ENCODE results near the gene SF1. TPM values are rescaled to one million over a fixed set of nuclear protein-coding genes. Genes with fewer than 3 reads are reported as not detected.
A peak's percentile ranks its signal among the peaks of the same experiment; 100 is the strongest.

The SF1 gene
- total RNA-seq, 1 donor from 2014 or later, result 120 TPM

GRCh38 chr11:64759722-64760719 lies 18.3 kb downstream of the SF1 start, which contains the start of gene PYGM:
PYGM (minus strand) TSS chr11:64759974; CDS start chr11:64759898, 76 bp downstream.
- peak; percentile 94 for DNase-seq (ENCODE audit: low spot score)

DNA sequence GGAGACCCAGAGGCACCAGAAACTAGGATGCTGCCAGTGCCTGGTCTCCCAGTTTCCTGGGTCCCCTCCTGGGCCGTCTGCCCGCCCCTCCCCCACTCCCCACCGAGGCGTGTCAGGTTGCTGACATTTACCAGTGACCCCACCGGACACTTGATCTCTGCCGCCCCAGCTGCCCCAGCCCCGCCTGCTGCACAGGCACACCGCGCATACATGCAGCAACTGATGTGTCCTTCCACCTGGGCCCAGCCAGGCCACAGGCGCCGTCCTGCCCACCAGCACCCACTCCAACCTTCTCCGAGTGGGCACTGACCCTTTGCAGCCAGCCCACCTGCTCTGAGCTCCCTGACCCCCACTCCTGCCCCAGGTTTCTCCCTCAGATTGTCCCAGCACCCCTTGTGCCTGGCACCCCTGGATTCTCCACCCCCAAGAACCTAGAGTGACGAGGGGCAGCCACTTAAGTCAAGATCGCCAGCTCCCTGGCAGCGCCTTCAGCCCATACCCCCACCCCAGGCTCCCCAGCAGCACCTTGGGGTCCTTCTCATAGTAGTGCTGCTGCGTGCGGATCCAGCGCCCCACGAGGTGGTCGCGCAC lies 19.1 kb downstream of the SF1 start:
- DNase-seq (ENCODE audit: low spot score), result no peak

GRCh38 chr11:64758330-64759079 lies 19.8 kb downstream of the SF1 start:
- DNase-seq (ENCODE audit: low spot score), result no peak

DNA sequence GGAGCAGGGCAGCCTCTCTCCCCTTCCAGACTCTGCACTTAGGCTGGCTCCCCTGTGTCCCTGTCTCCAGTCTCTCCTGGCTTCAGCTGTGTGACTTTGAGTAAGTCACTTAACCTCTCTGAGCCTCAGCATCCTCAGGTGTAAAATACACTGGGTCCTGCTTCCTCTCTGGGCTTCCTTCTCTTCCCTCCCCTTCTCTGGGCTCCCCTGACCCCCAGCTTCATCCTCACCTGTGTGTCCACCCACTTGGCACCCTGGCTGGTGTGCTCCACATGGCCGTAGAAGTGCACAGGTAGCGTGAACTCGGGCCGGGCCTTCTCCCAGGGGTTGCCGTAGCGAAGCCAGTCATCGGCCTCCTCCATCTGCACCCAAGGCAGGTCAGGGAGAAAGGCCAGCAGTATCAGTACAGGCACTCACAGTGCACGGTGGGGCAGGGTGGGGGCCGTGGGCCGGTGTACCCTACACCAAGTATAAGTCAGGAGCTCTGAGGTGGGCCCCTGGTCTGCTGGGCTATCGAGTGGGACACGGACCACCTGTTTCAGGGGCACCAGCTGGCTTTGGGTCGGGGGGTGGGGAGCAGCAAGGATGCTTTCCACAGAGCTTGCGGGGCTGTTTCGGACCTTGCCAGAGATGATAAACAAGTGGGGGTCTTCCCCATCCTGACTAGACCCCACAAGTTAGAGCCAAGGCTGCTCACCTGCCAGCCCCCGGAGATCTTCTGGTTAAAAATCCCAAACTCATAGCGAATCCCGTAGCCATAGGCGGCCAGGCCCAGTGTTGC lies 20.6 kb downstream of the SF1 start:
- DNase-seq (ENCODE audit: low spot score), result no peak

DNA sequence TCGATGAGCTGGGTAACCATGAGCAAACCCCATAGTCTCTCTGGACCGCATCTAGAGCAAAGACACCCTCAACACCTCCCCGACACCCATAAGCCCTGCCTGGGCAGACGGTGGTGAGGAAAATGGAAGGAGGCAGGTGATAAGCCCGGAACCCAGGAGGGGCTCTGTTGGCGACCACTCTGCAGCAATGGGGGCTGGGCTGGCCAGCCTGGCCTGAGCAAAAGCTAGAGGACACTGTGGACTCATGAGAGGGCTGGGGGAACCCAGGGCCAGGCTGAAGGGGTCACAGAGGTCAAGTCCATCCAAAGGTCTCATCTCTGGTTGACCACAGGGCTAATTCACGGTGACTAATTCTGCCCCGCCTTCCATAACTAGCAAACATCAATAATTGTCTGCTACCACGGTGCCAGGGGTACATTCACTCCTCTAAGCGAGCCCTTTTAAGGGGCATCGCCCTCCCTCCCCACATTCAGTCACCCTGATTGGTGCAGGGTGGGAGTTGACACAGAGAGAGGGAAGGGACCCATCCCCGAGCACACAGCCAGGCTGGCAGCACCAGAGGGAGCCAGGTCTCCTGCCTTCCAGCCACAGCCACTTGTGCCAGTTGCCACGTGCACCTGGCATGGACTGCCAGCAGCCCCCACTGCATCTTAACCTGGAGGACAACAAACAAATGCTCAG lies 22.5 kb downstream of the SF1 start:
- DNase-seq (ENCODE audit: low spot score), result no peak

GRCh38 chr11:64754919-64755662 lies 23.3 kb downstream of the SF1 start:
- DNase-seq (ENCODE audit: low spot score), result no peak

DNA sequence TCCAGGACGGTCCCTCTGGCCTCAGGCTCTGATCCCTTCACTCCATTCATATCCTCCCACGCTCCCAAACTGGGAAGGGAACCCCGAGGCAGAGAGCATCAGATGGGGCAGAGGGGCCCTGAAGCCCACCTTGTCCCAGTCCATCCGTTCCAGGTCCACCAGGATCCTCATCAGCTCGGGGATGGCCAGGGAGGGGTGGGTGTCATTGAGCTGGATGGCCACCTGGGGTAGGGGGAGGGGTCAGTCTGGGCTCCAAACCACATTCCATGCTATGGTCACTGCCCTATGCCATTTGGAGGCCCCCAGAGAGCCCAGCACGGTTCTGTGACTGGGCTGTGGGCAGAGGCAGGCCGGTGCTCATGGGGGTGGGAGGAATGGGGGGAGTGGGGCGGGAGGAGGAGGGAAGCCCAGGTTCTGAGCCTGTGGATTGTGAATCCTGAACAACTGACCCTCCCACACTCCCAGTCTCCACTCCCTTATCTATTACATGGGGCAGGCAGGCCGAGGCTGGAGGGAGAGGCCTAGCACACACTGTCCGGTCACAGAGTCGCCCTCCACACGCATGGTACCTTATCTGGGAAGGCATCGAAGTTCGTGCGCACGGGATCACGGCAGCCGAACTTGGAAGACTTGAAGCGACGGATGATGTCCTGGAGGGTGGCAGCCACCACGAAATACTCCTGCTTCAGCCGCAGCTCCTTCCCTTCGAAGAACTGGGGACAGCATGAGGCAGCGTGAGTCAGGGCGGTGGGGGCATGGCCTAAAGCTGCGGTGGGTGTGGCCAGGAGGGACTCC lies 24.0 kb downstream of the SF1 start:
- DNase-seq (ENCODE audit: low spot score), result no peak

DNA sequence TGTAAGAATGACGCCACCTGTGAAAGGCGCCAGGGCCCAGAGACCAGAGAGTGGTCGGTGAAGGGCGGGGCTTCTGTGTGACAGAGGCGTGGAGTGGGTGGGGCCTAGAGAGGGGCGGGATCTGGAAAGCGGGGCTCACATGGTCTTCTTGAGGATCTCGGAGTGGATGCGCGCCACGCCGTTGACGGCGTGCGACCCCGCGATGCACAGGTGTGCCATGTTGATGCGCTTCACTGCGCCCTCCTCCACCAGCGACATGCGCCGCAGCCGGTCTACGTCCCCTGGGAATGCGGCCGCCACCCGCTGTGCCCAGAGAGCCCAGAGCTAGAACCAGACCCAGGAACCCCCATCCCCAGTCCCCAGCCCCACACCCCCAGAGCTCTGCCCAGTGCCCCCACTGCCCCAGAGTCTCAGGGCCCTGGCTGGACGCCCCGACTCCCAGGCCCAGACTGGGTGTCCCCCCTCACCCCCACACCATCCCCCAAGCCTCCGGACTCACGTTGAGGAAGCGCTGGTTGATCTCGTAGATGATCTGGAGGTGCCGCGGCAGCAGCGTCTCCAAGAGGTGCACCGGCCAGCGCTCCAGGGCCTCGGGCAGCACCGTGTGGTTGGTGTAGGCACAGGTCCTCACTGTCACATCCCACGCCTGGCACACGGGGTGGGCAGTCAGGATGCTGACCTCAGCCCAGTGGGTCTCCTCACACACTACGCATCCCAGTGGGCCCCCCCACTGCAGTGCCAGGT lies 24.8 kb downstream of the SF1 start:
- DNase-seq (ENCODE audit: low spot score), result no peak

DNA sequence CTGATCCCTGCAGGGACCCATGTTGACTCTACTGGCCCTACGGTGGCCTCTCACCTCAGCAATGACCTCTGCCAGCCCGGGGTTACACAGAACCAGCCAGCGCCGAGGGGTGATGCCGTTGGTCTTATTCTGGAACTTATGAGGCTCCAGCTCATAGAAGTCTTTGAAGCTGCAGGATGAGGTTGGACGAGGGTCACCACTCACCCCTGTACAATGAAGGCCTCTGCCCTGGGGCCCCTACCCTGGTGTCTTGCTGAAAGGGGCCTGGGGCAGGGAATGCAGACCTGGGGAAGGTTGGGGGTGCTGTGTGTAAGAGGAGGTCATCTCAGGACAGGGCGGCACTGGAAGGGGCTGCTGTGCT lies 25.3 kb downstream of the SF1 start:
- no peak for DNase-seq (ENCODE audit: low spot score)

- no peak for DNase-seq (ENCODE audit: low spot score)
These were observed 26.0 kb downstream of the SF1 start for GRCh38 chr11:64752175-64752970.

GRCh38 chr11:64751580-64751979 lies 26.8 kb downstream of the SF1 start:
- DNase-seq (ENCODE audit: low spot score), result no peak

- DNase-seq (ENCODE audit: low spot score), result no peak
These were observed 27.2 kb downstream of the SF1 start for GRCh38 chr11:64751136-64751535.

DNA sequence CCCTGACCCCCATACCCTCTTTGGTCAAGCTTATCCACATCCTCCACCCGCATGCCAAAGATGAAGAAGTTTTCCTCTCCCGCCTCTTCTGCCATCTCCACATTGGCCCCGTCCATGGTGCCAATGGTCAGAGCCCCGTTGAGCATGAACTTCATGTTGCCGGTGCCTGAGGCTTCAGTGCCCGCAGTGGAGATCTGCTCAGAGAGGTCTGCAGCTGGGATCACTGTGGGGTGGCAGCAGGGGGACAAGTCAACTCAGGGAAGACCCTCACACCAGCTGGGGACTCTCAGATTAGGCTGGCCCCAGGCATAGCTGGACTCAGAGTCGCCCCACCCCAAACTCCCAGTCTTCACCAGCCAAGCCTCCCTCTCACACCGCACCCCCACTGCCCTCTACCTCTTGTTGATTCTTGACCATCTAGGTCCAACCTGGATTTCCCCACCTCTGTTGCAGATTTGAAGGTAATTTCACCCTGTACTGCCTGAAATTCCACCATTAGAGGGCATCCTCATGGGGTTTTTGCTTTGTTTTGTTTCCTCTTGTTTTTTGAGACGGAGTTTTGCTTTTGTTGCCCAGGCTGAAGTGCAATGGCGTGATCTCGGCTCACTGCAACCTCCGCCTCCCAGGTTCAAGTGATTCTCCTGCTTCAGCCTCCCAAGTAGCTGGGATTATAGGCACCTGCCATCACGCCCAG lies 27.8 kb downstream of the SF1 start:
- no peak for DNase-seq (ENCODE audit: low spot score)

DNA sequence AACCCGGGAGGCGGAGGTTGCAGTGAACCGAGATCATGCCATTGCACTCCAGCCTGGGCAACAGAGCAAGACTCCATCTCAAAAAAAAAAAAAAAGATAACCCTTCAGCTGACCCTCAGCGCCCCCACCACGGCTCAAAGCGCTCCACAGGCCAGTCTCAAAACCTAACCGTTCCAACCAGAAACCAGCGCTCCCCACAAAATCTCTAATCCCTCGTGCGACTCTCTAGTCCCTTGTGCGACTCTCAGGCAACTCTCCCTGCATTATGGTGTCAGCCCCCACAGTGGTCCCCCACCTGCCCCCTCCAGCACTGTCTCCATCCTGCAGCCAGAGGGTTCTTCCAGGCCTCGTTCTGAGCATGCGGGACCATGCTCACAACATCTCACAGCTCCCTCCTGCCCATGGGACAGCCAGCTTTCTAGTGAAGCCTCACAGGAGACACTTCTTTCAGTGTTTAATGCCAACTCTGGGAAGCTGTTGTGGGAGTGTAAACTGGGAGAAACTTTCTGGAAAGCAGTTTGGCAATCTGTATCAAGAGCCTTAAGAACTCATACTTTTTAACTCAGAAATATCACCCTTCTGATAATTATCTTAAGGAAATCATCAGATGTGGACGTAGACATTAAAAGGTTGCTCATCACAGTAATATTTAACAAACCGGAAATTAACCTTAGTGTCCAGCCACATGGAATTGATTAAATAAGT lies 30.2 kb downstream of the SF1 start:
- no peak for DNase-seq (ENCODE audit: low spot score)

GRCh38 chr11:64746486-64746885 lies 31.9 kb downstream of the SF1 start:
- no peak for DNase-seq (ENCODE audit: low spot score)

DNA sequence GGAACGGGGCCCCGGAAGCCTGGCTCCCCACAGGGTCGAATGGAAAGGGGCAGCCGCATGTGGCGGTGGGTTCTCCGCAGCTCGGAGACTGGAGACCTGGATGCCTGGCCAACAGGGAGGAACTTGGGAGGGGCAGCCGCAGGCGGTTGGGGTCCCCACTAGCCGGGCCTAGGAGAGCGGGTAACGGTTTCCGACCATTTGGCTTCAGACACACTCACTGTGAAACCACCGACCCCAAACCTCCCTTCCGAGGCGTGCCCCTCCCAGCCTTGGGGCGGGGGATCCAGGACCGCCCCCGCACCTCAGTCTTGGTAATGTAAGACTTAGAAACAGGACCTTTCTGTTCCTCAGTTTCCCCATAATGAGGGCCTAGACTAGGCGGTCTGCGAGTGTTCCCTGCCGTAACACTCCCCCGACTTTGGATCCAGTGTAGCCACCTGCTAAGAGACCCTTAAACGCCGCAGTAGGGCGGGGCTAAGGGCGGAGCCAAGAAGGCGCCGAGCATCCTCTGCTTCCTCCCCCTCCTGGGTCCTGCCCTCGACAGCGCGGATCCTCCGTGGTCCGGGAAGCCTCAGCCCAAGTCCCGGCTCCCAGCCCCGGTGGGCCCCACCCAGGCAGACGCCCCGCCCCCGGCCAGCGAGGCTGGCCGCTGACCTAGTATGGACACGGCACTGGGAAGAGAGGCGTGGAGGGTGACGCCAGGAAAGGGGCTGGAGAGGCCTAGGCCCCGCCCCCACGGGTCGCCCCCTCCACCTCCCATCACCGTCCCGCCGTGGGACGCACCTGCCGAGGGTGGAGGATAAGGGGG lies 32.6 kb downstream of the SF1 start:
- peak; percentile 80 for DNase-seq (ENCODE audit: low spot score)
